HepG2 (cell line): ENCODE measurements around the gene LAMC1. TPM values are rescaled to one million over a fixed set of nuclear protein-coding genes. Genes with fewer than 3 reads are reported as not detected.

ENCODE experiments used
- ATAC-seq: fragments of 200-7000 bp; cut with Tn5 transposase; 3 replicates; pipeline ENCODE4 v1.9.1; 2020; ENCODE audit warnings: mild to moderate bottlenecking, moderate library complexity
- BruUV-seq: library from RNA; stranded (reverse); fragments of 400-500 nt; replicated peaks from 2 replicates; lab custom pipeline; 2021; lab: Mats Ljungman, UMichigan
- CTCF ChIA-PET: fragments of 300-600 bp; formaldehyde crosslinking; extraction: SDS; loops from one replicate; lab custom pipeline; 2021; ENCODE audit warnings: low total read pairs, inconsistent platforms, low intra/inter-chr PET ratio; lab: Yijun Ruan, JAX
- POLR2A ChIA-PET: fragments of 350-600 bp; sonication (Branson Sonifier 250); formaldehyde crosslinking; loops from one replicate; lab custom pipeline; 2020; ENCODE audit warnings: antibody characterized with exemption, inconsistent platforms; lab: Yijun Ruan, JAX
- DNase-seq: peaks from one replicate; pipeline ENCODE4 v3.0.0-alpha.2; 2015; ENCODE audit warnings: low spot score
- FAIRE-seq: peaks from 3 replicates; lab custom pipeline; 2011; peaks lifted over from hg19 to GRCh38; lab: Jason Lieb, UNC
- H2AFZ ChIP-seq: one replicate; pipeline ENCODE4 v1.6.1; 2011; ENCODE audit warnings: low read length, inconsistent platforms
- H3K27ac ChIP-seq: fragments of 300-600 bp; 3 replicates; pipeline ENCODE4 v1.8.0; 2011; ENCODE audit warnings: mixed run types, mild to moderate bottlenecking, mixed read lengths, low read length, inconsistent platforms; ENCODE audit not compliant: insufficient read depth; ENCODE audit errors: extremely low read length
- H3K27me3 ChIP-seq, 2 experiments: fragments of 200-600 bp in 1 of 2; 2 replicates in 1 of 2; 3 replicates in 1 of 2; pipeline versions ENCODE4 v1.6.0 to v1.8.0; 2011; ENCODE audit warnings: low read length in 2 of 2, mild to moderate bottlenecking in 2 of 2, moderate library complexity in 2 of 2, inconsistent platforms in 1 of 2; ENCODE audit not compliant: insufficient read depth in 2 of 2, control insufficient read depth in 1 of 2
- H3K36me3 ChIP-seq, 2 experiments: fragments of 200-600 bp in 1 of 2; replicated peaks in 1 of 2; 2 replicates in 1 of 2; 3 replicates in 1 of 2; pipeline versions ENCODE4 v1.5.1 to v1.8.0; 2011; ENCODE audit warnings: low read length in 2 of 2, inconsistent platforms in 1 of 2; ENCODE audit not compliant: insufficient read depth in 2 of 2, control insufficient read depth in 1 of 2
- H3K4me1 ChIP-seq: 2 replicates; pipeline ENCODE4 v1.5.1; 2012; ENCODE audit warnings: low read length, inconsistent platforms; ENCODE audit not compliant: insufficient read depth
- H3K4me2 ChIP-seq: 2 replicates; pipeline ENCODE4 v1.6.0; 2011; ENCODE audit warnings: low read depth, low read length, inconsistent platforms
- H3K4me3 ChIP-seq, 3 experiments: fragments of 200-600 bp in 1 of 3; sonication (generic), shearing (Covaris generic) in 1 of 3; replicated peaks in 1 of 3; 2 replicates each; pipeline ENCODE4 v1.5.1; 2011 to 2016; ENCODE audit warnings: low read length in 3 of 3, inconsistent platforms in 2 of 3, low read depth in 2 of 3, mild to moderate bottlenecking in 2 of 3, control low read depth in 1 of 3, mixed read lengths in 1 of 3; ENCODE audit not compliant: insufficient read depth in 1 of 3
- H3K79me2 ChIP-seq: one replicate; pipeline ENCODE4 v1.6.1; 2011; ENCODE audit warnings: low read length, inconsistent platforms; ENCODE audit not compliant: insufficient read depth
- H3K9ac ChIP-seq: 2 replicates; pipeline ENCODE4 v1.6.0; 2011; ENCODE audit warnings: mild to moderate bottlenecking, low read depth, low read length, inconsistent platforms; ENCODE audit not compliant: insufficient read depth
- H3K9me3 ChIP-seq: 2 replicates; pipeline ENCODE4 v1.5.1; 2012; ENCODE audit warnings: mild to moderate bottlenecking, low read length
- H4K20me1 ChIP-seq: 2 replicates; pipeline ENCODE4 v1.6.0; 2011; ENCODE audit warnings: inconsistent platforms, mild to moderate bottlenecking, low read length, moderate library complexity; ENCODE audit not compliant: insufficient read depth
- ELF3 ChIP-seq: IDR thresholded peaks from 2 replicates; pipeline ENCODE4 v1.6.1; 2016; ENCODE audit warnings: missing genetic modification reagents, missing compliant biosample characterization
- FOXC1 ChIP-seq: sonication (generic); formaldehyde crosslinking; IDR thresholded peaks from 2 replicates; pipeline ENCODE4 v1.8.0; 2022; ENCODE audit warnings: mild to moderate bottlenecking, missing genetic modification reagents, borderline replicate concordance
- JARID2 ChIP-seq: sonication (generic); formaldehyde crosslinking; IDR thresholded peaks from 2 replicates; pipeline ENCODE4 v1.8.1; 2023; ENCODE audit warnings: missing genetic modification reagents, inconsistent platforms; ENCODE audit not compliant: insufficient replicate concordance
- PBX2 ChIP-seq: IDR thresholded peaks from 2 replicates; pipeline ENCODE4 v1.6.1; 2016; ENCODE audit warnings: control low read depth
- RXRB ChIP-seq: IDR thresholded peaks from 2 replicates; pipeline ENCODE4 v1.6.1; 2016; ENCODE audit warnings: borderline replicate concordance, missing genetic modification reagents, missing compliant biosample characterization
- TRIM22 ChIP-seq: fragments of 450-650 bp; IDR thresholded peaks from 2 replicates; pipeline ENCODE4 v1.6.1; 2017
- ZKSCAN1 ChIP-seq: fragments of 150-350 bp; IDR thresholded peaks from 2 replicates; pipeline ENCODE4 v1.6.1; 2014; ENCODE audit warnings: low read length
- ZNF136 ChIP-seq: sonication (generic); formaldehyde crosslinking; IDR thresholded peaks from 2 replicates; pipeline ENCODE4 v1.8.1; 2022; ENCODE audit warnings: low read depth, mild to moderate bottlenecking, moderate library complexity, missing genetic modification reagents
- ZNF3 ChIP-seq: IDR thresholded peaks from 2 replicates; pipeline ENCODE4 v1.7.0; 2017; ENCODE audit warnings: inconsistent platforms
- WGBS: methylation state at CpG from one replicate; pipeline ENCODE4 v1.1.6; 2017; ENCODE audit warnings: low lambda C conversion rate; 5-methylcytosine and 5-hydroxymethylcytosine counted together
- in situ Hi-C: cut with HindIII; loops from 2 replicates; pipeline ENCODE4 v1.10.0; 2017; ENCODE audit warnings: low pct_unique_long_range_greater_than_20kb; ENCODE audit not compliant: extremely low pct_ligation_motif_present
- intact Hi-C: fragments of 100-400 bp; cut with micrococcal nuclease; formaldehyde crosslinking; loops from one replicate; pipeline ENCODE4 v1.10.0; 2022; ENCODE audit not compliant: unreplicated experiment
- polyA plus RNA-seq, 8 experiments: library from polyadenylated mRNA; depleted of rRNA in 3 of 8; stranded (reverse) in 7 of 8; unstranded in 1 of 8; fragments of >200 nt; fragmentation: Illumina TruSeq in 4 of 8; extraction: Trizol in 4 of 8; gene quantifications; 2 replicates each; pipeline versions ENCODE4 v1.2.1 to v1.2.3, GENCODE V29; 2011 to 2016; ENCODE audit warnings: low read depth in 4 of 8, missing spikeins in 1 of 8, mixed read lengths in 1 of 8; ENCODE audit not compliant: insufficient read depth in 1 of 8
- total RNA-seq, 5 experiments: library from RNA; depleted of rRNA; stranded (reverse); fragments of >200 nt; fragmentation: Illumina TruSeq; extraction: Trizol; gene quantifications; 2 replicates each; pipeline ENCODE4 v1.2.3, GENCODE V29; 2016; ENCODE audit warnings: low read depth in 1 of 5

Gene LAMC1
- total and polyA plus RNA-seq, 2 of the 13 experiments (the other 11 are each of a cell fraction or from before 2014, with no cell fraction given) = 58.5 to 137 TPM

- CTCF ChIA-PET = no interaction called here
Observed at GRCh38 chr1:183094351-183094750, 71.1 kb downstream of the LAMC1 start.

GRCh38 chr1:183096351-183096750 is 73.1 kb downstream of the LAMC1 start:
- BruUV-seq = no TSS peak
- Histone ChIP-seq H3K79me2 (peaks cover 66% of the 10 kb centered on the region), H3K9ac (no peak overlapping the region), H3K4me2 (no peak overlapping the region), H3K9me3 (no peaks in the 10 kb centered on the region), H3K4me1 (peaks cover 92% of the 10 kb centered on the region), H4K20me1 (0 out of 2 replicates have a peak, but pooled peaks cover 7% of the 10 kb centered on the region), H3K36me3 (peaks cover 0 to 1% of the 10 kb centered on the region in 2 experiments; a peak in 1 of 5 replicates), H3K27me3 (no peaks in the 10 kb centered on the region), H3K4me3 (no peak overlapping the region), H2AFZ (no peak overlapping the region), H3K27ac (no peak overlapping the region)
- no peak for TF ChIP-seq FOXC1
- no peak for TF ChIP-seq TRIM22
- no peak for TF ChIP-seq ELF3
- no peak for TF ChIP-seq ZNF136 (CRISPR knock-in tag)
- WGBS = 100% methylated on average over 2 of the region's 2 CpGs
- CTCF ChIA-PET = no interaction called here
- in situ Hi-C loops = no loop called here
- POLR2A ChIA-PET = no interaction called here
- DNase-seq (no peak), FAIRE-seq (no peak), ATAC-seq (no peak)
- intact Hi-C loops = no loop called here

More at GRCh38 chr1:183094351-183094750, 71.1 kb downstream of the LAMC1 start:
- Histone ChIP-seq H3K79me2 (peaks cover 68% of the 10 kb centered on the region), H3K4me2 (no peak overlapping the region), H3K27ac (no peak overlapping the region), H3K4me1 (peaks cover 97% of the 10 kb centered on the region), H2AFZ (no peak overlapping the region), H3K4me3 (no peak overlapping the region), H3K27me3 (no peaks in the 10 kb centered on the region), H3K9me3 (no peaks in the 10 kb centered on the region), H4K20me1 (0 out of 2 replicates have a peak, but pooled peaks cover 7% of the 10 kb centered on the region), H3K36me3 (no peaks in the 10 kb centered on the region; a peak in 1 of 5 replicates), H3K9ac (no peak overlapping the region)
- POLR2A ChIA-PET = no interaction called here
- intact Hi-C loops (no loop called here), in situ Hi-C loops (no loop called here)
- FAIRE-seq (no peak), DNase-seq (no peak), ATAC-seq (no peak)
- BruUV-seq = no TSS peak
- TF ChIP-seq RXRB (CRISPR knock-in tag) (no peak), ZKSCAN1 (peak; percentile 90), JARID2 (CRISPR knock-in tag) (no peak), PBX2 (no peak), ZNF3 (CRISPR knock-in tag) (peak; percentile 58; the same call in 1 of the 2 replicates)
- WGBS = 73% methylated on average over 2 of the region's 2 CpGs
